Mononuclear cell (primary cell): Measurements from ENCODE around the gene RFT1. TPM values are rescaled to one million over a fixed set of nuclear protein-coding genes. Genes with fewer than 3 reads are reported as not detected.

Experiments used
- H3K27me3 ChIP-seq: 2 replicates; pipeline ENCODE4 v1.6.0; 2011; ENCODE audit warnings: low read length, control low read depth; ENCODE audit not compliant: insufficient read depth
- H3K4me1 ChIP-seq: 2 replicates; pipeline ENCODE4 v1.5.1; 2011; ENCODE audit warnings: mild to moderate bottlenecking, low read length, control low read depth; ENCODE audit not compliant: insufficient read depth
- H3K4me3 ChIP-seq: 2 replicates; pipeline ENCODE4 v1.5.1; 2011; ENCODE audit warnings: mild to moderate bottlenecking, low read length, moderate library complexity
- H3K9me3 ChIP-seq: 2 replicates; pipeline ENCODE4 v1.5.1; 2011; ENCODE audit warnings: low read depth, mild to moderate bottlenecking, control low read depth, low read length
- total RNA-seq: library from RNA; depleted of rRNA; stranded (reverse); fragments of >200 nt; gene quantifications from one replicate; pipeline ENCODE4 v1.2.3, GENCODE V29; 2012

The RFT1 gene
- total RNA-seq, 1 donor: 8.7 TPM

DNA sequence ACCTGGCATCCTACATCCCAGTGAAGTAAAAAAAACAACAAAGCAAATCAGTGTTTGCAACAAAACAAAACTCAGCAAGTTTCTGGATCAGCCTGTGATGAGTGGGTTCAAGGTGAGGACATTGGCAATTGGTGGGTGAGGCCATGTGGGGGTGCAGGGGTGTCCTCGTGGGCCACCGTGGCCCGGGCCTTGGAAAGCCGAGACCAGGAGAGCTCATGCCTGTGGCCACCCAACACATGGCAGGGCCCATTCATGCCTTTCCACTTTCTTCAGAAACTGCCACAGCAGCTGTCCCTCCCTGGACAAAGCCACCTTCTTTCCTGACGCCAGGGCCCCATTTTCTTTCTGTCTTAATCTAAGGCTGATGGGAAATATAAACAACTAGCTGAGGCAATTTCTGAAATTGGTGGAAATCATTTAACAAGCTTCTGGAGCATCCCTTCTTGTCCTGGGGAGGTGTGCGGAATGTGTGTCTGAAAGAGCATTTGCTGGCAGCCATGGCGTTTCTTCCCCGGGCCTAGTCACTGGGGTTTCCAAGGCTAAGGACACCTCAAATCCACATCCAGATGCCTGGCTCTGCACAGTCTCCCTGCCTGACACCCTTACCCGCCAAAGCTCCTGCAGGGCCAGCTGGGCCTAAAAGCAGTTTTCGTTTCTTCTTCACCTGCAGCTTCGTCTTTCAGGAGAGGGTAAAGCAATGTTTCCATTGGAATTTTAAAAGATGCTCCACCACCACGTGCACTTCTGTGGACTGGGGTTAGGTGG is 50.3 kb downstream of the RFT1 start:
- Histone ChIP-seq H3K4me1 (no peaks in the 10 kb centered on the region), H3K9me3 (no peaks in the 10 kb centered on the region), H3K4me3 (no peak overlapping the region), H3K27me3 (no peaks in the 10 kb centered on the region)

GRCh38 chr3:53079147-53079546 is 51.1 kb downstream of the RFT1 start:
- no peaks in the 10 kb centered on the region for H3K27me3 ChIP-seq
- H3K4me3 ChIP-seq: no peak overlapping the region
- H3K9me3 ChIP-seq: no peaks in the 10 kb centered on the region
- no peaks in the 10 kb centered on the region for H3K4me1 ChIP-seq

GRCh38 chr3:53078656-53079055 is 51.6 kb downstream of the RFT1 start:
- peaks cover under 1% of the 10 kb centered on the region for H3K4me1 ChIP-seq
- H3K4me3 ChIP-seq: no peak overlapping the region
- no peaks in the 10 kb centered on the region for H3K27me3 ChIP-seq
- no peaks in the 10 kb centered on the region for H3K9me3 ChIP-seq

DNA sequence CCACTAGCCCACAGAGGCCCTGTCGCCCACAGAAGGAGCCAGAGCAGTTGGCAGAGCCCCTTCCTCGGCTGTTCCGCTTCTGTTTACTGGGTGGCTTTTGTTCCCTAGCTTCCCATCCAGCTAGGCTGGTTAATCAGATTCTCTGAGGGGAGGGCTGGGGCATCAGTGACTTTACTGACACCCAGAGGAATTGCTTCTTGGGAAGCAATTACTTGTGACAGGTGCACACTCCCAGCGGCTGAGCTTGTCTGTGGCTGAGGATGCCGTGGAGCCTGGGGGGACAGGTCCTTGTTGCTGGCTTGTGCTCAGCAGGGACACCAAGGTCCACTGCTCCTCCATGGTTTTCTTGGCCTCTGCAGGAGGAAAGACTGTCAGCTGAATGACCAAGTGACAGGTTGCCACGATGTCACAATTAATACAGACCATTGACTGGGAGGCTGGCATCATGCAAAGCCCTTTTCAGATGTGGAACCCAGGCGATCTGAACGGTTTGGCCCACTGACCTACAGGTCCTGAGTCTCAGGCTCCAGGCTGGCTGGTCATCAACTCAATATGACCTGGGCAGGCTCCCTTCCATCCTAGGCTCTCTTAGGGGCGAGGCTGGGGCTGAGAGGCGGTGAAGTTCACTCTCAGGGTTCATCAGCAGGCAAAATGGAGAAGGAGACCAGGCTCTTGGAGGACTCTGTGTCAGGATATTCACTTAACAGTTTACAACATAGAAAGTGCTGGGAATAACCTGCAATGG is 52.6 kb downstream of the RFT1 start:
- Histone ChIP-seq H3K4me1 (peaks cover 5% of the 10 kb centered on the region), H3K27me3 (no peaks in the 10 kb centered on the region), H3K9me3 (no peaks in the 10 kb centered on the region), H3K4me3 (no peak overlapping the region)

- H3K4me1 ChIP-seq: peaks cover 16% of the 10 kb centered on the region
- no peaks in the 10 kb centered on the region for H3K9me3 ChIP-seq
- no peak overlapping the region for H3K4me3 ChIP-seq
- H3K27me3 ChIP-seq: no peaks in the 10 kb centered on the region
Measured at GRCh38 chr3:53075743-53076140, 54.5 kb downstream of the RFT1 start.

GRCh38 chr3:53074761-53075742 is 55.2 kb downstream of the RFT1 start:
- no peak overlapping the region for H3K4me3 ChIP-seq
- H3K9me3 ChIP-seq: no peaks in the 10 kb centered on the region
- H3K4me1 ChIP-seq: peaks cover 16% of the 10 kb centered on the region
- no peaks in the 10 kb centered on the region for H3K27me3 ChIP-seq

DNA sequence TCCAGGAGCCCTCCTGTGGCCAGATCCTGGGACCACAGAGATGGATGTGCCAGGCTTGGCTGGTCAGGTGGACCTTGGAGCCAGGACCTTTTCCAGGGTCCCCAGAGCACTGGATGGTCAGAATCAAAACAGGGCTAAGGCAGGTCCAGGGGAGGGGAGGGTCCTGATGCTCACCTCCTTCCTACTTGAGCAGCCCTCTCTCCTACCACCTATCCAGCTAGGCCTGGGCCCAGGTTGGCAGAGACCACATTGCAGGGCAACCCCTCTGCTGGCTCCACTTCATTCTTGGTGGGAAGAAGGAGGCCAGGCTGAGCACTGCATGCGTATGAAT is 55.9 kb downstream of the RFT1 start:
- H3K9me3 ChIP-seq: no peaks in the 10 kb centered on the region
- no peaks in the 10 kb centered on the region for H3K27me3 ChIP-seq
- H3K4me1 ChIP-seq: peaks cover 16% of the 10 kb centered on the region
- H3K4me3 ChIP-seq: no peak overlapping the region

- Histone ChIP-seq H3K9me3 (no peaks in the 10 kb centered on the region), H3K4me1 (peaks cover 16% of the 10 kb centered on the region), H3K4me3 (peak overlapping the region; percentile 56), H3K27me3 (no peaks in the 10 kb centered on the region)
Measured at GRCh38 chr3:53073553-53074365, 56.5 kb downstream of the RFT1 start.

DNA sequence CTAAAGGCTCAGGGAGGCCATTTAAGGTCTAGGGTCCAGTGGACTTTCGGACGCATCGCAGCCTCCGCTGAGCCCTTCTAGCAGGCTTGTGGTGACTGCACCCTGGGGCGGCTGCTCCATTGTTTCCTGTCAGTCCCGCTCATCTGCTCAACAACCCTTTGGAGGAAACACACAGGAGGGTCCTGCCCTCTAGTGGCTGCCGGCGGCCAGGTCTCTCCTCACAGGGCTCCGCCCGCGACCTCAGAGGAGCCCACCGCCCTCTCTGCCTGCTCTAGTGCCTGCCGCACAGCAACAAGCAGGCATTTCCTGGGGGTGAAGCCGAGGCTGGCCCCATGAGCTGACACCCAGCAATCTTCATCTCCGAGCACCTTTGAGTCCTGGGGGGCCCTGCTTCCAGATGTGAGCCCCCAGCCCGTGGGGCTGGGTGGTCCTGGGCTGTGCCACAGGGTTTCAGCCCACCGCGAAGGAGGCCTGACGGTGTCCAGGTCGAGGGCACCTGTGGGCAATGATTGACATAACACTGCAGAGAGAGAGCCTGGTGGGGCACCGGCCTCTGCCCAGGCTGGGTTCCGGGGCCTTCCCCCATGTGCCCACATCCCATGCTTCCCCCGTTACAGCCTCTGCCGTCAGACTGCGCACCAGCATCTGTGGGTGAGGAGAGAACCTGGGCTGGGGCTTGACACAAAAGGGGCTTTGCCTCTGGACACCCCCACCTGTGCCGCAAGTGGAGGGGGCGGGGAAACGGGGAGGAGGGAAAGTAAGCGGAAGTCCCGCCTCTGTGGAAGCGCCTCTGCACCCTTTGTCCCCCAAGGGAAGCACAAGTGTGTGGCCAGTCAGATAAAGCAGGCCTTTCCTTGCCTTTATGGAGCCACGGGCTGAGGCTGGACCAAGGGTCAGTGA is 57.3 kb downstream of the RFT1 start:
- Histone ChIP-seq H3K27me3 (no peaks in the 10 kb centered on the region), H3K4me3 (peak overlapping the region; percentile 56), H3K4me1 (peaks cover 16% of the 10 kb centered on the region), H3K9me3 (no peaks in the 10 kb centered on the region)

- H3K4me3 ChIP-seq: no peak overlapping the region
- H3K9me3 ChIP-seq: no peaks in the 10 kb centered on the region
- peaks cover 16% of the 10 kb centered on the region for H3K4me1 ChIP-seq
- no peaks in the 10 kb centered on the region for H3K27me3 ChIP-seq
Measured at GRCh38 chr3:53071882-53072431, 58.3 kb downstream of the RFT1 start.

- Histone ChIP-seq H3K27me3 (no peaks in the 10 kb centered on the region), H3K4me1 (peaks cover 16% of the 10 kb centered on the region), H3K4me3 (no peak overlapping the region), H3K9me3 (no peaks in the 10 kb centered on the region)
Measured at GRCh38 chr3:53069422-53070068, 60.7 kb downstream of the RFT1 start.

GRCh38 chr3:53068176-53068575 is 62.1 kb downstream of the RFT1 start:
- Histone ChIP-seq H3K9me3 (no peaks in the 10 kb centered on the region), H3K27me3 (no peaks in the 10 kb centered on the region), H3K4me1 (peaks cover 11% of the 10 kb centered on the region), H3K4me3 (no peak overlapping the region)

- peaks cover 2% of the 10 kb centered on the region for H3K27me3 ChIP-seq
- H3K9me3 ChIP-seq: no peaks in the 10 kb centered on the region
- H3K4me3 ChIP-seq: no peak overlapping the region
- H3K4me1 ChIP-seq: peaks cover 11% of the 10 kb centered on the region
Measured at GRCh38 chr3:53067567-53067966, 62.7 kb downstream of the RFT1 start.
